HuH-7.5 (cell line): ENCODE data around the gene HNRNPR.

Experiments used
- DNase-seq: peaks from one replicate; pipeline ENCODE4 v3.0.0; 2011; ENCODE audit warnings: low spot score

HNRNPR gene

GRCh38 chr1:23368562-23369334 lies 24.7 kb upstream of the HNRNPR start:
- peak; percentile 72 for DNase-seq

GRCh38 chr1:23367791-23368561 lies 23.9 kb upstream of the HNRNPR start:
- DNase-seq: peak; percentile 92

DNA sequence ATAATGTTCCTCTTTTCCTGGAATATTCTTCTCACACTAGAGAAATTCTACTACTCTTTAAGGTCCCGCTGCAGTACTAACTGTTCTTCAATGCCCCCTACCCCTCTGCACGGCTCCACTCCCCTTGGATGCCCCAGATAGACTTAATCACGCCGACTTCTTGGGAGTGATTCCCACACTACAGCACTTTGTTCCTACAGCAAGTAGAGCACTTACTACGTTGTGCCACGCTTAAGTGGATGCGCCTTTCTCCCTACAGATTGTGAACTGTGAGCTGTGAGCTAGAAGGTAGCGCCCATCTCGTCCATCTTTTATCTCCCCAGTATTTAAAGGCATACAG lies 23.3 kb upstream of the HNRNPR start:
- no peak for DNase-seq

- DNase-seq: no peak
Observed at GRCh38 chr1:23366598-23366997, 22.5 kb upstream of the HNRNPR start.

DNA sequence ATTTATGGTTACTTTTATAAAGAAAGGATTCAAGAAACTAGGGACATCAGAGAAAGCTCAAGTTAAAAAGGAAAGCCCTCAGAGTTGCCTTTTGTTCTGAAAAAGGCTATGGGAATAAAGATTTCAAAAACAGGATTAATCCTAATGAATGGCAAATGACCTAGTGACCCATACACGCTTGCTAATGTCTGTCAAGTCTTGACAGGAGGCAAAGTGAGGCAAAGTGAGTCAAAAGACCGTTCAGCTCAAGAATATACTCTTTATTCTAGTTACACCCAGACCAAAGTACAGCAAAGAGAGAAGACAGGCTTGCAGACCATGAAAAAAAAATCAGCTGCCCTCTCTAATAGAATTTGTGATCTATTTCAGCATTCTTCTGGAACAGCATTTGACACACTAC lies 22.1 kb upstream of the HNRNPR start:
- no peak for DNase-seq

DNA sequence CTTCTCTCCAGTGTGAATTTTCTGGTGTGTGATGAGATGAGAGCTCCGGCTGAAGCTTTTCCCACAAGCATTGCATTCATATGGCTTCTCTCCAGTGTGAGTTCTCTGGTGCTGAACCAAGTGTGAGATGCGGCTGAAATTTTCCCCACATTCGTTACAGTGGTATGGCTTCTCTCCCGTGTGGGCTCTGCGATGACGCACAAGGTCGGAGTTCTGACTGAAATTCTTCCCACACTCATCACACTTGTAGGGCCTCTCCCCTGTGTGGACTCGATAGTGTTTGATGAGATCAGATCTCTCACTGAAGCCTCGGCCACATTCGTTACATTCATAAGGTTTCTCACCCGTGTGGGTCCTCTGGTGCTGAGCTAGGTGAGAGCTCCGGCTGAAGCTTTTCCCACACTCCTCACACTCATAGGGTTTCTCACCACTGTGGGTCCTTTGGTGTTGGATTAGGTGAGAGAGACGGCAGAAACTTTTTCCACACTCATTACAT lies 18.2 kb upstream of the HNRNPR start:
- no peak for DNase-seq

DNA sequence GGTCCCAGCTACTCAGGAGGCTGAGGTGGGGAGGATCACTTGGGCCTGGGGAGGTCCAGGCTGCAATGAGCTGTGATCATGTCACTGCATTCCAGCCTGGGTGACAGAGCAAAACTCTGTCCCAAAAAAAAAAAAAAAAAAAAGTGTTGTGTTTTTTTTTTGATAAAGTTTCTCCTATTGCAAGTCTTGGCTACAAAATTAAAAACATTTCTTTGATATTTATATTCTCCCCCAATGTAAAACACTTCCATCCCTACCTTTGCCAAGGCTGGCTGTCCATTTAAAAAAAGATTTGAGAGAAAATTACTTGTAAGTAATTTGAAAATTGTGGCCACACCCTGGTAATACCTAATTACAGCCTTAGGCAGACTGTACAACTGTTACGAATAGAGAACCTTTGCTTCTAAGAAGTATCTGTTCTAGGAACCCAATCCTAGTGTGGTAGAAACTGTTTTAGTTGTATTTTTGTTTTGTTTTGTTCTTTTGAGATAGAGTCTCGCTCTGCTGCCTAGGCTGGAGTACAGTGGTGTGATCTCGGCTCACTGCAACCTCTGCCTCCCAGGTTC lies 14.3 kb upstream of the HNRNPR start:
- no peak for DNase-seq

- DNase-seq: no peak
Observed at GRCh38 chr1:23357138-23357908, 13.2 kb upstream of the HNRNPR start.

- DNase-seq: no peak
Observed at GRCh38 chr1:23356471-23357137, 12.5 kb upstream of the HNRNPR start.

- DNase-seq: no peak
Observed at GRCh38 chr1:23354245-23354644, 10.2 kb upstream of the HNRNPR start.

DNA sequence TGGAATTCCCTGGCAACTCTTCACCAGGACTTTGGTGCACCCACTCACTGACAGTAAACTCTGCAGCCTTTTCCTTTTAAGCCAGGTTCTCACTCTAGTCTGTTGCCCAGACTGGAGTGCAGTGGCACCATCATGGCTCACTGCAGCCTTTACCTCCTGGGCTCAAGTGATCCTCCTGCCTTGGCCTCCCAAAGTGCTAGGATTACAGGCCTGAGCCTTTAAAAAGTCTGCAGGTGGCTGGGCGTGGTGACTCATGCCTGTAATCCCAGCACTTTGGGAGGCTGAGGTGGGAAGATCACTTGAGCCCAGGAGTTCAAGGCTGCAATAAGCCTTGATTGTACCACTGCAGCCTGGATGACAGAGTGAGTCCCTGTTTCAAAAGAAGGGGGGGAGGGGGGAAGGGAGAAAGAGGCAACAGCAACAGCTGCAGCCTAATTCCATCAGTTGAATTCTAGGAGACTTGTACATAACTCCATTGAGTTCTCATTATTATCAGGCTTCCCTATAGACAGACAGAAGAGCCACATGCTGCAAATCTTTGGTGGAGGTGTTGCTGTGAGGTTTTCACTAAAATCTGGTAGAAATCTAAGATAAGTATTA lies 8.1 kb upstream of the HNRNPR start:
- DNase-seq: no peak

GRCh38 chr1:23345920-23346319 lies 1.8 kb upstream of the HNRNPR start:
- DNase-seq: no peak

DNA sequence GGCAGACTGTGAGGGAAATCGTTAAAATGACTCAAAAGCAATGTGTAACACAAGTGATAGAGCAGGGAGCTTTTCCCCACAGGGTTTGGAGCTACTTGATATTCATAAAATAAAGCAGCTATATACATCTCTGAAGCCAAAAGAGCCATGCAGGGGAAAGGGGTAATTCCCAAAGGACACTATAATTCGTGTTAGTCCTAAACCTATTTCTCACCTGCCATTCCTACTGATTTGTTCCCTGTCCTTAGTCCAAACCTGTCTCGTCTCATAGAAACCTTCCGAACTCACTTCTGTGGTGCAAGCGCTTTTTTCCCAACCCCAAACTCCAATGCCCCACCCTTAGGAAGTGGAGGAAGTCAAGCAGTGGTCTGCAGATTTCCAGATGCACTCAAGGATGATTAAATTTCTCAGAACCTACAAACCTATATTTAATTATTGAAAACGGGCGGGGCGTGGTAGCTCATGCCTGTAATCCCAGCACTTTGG lies 946 bp upstream of the HNRNPR start:
- DNase-seq: no peak

DNA sequence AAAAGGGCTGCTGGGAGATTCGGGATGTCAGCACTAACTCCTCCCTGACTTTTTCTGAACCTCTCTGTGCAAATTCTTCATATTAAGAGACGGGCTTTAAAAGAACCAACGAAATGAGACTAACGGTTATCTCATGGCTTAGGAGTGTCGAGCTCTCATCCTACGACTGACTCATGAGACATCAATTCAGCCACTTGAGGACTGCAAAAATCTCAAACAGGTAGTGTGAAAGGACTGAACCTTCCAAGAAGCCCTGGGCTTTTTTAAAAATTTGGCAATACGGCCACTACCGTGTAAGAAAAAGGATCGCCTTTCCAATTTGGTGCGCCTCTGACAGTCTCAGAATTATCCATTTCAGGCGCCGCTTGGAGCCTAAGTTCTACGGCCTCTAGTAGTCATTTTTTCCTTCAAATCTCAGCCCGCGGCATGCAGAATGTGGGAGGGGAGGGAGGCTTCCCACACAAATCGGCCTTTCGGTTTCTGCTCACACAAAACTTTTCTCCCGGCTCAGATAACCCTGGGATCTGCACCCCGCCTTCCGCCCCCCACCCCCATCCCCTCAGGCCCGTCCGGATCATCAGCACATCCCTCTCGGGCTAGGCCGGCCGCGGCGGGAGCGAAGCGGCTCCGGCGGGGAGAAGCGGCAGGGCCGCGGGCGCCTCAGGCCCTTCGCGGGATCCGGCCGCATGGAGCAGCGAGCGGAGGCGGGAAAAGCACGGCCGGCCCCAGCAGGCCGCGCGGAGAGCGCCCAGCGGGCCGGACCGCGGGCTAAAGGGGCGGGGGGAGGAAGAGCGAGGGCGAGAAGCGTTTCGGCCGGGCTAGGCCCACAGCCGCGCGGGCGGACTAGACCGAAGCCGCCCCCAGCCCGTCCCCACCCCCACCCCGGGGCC lies 618 bp downstream of the HNRNPR start:
- DNase-seq: no peak

GRCh38 chr1:23341931-23342692 lies 2.0 kb downstream of the HNRNPR start:
- no peak for DNase-seq

DNA sequence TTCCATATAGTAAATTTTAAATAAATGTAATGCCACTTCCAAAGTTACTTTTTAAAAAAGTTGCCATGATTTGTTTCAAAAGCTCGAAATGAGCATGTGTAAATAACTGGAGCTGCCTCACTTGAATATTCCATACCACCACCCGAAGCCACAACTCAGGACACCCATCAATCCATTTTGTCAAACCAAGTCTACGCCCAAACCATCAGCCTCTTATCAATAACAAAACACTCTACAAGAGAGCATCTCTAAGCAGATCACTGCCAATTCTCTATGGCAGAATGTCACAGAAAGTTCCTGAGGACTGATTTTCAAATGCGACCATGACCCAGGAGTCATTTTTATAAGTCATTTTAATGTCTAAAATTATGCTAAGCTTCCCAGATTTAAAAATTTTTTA lies 4.5 kb downstream of the HNRNPR start:
- no peak for DNase-seq

DNA sequence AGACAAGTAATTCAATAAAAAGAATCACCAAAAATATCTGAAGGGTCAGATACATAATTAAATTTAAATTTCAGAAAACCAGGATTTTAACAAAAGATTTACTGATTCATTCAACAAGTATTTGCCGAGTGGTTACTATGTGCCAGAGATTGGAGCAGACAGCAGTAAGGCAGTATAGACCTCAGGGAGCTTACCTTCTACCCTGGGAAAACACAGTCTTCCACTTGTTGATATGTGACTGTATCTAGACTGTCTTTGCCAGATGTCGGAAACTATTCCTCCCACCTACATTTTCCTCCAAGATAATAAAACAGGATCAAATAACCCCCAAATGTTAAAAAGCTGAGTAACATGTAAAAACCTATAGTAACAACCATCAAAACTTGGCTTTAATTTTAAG lies 6.2 kb downstream of the HNRNPR start:
- no peak for DNase-seq

- DNase-seq: no peak
Observed at GRCh38 chr1:23331713-23332112, 12.4 kb downstream of the HNRNPR start.

- no peak for DNase-seq
Observed at GRCh38 chr1:23330846-23331245, 13.2 kb downstream of the HNRNPR start.
